ENCODE results near the gene MAP3K14.

MAP3K14 gene

GRCh38 chr17:45300060-45300751 lies 16.6 kb downstream of the MAP3K14 start:
- no peak for DNase-seq (ENCODE audit: low spot score)

- DNase-seq (ENCODE audit: low spot score) = no peak
Measured at GRCh38 chr17:45299361-45299760, 17.5 kb downstream of the MAP3K14 start.

- DNase-seq (ENCODE audit: low spot score) = no peak
Measured at GRCh38 chr17:45298546-45299285, 18.1 kb downstream of the MAP3K14 start.

GRCh38 chr17:45296833-45297124 lies 20.0 kb downstream of the MAP3K14 start:
- DNase-seq (ENCODE audit: low spot score) = no peak

GRCh38 chr17:45296003-45296832 lies 20.6 kb downstream of the MAP3K14 start:
- no peak for DNase-seq (ENCODE audit: low spot score)

GRCh38 chr17:45294506-45294905 lies 22.3 kb downstream of the MAP3K14 start:
- DNase-seq (ENCODE audit: low spot score) = peak; percentile 86

GRCh38 chr17:45293413-45294211 lies 23.2 kb downstream of the MAP3K14 start:
- DNase-seq (ENCODE audit: low spot score) = peak; percentile 85

GRCh38 chr17:45292696-45293412 lies 24.0 kb downstream of the MAP3K14 start:
- no peak for DNase-seq (ENCODE audit: low spot score)

GRCh38 chr17:45291171-45291805 lies 25.5 kb downstream of the MAP3K14 start:
- no peak for DNase-seq (ENCODE audit: low spot score)

GRCh38 chr17:45290269-45290765 lies 26.5 kb downstream of the MAP3K14 start:
- DNase-seq (ENCODE audit: low spot score) = no peak

- DNase-seq (ENCODE audit: low spot score) = no peak
Measured at GRCh38 chr17:45289301-45290268, 27.2 kb downstream of the MAP3K14 start.

GRCh38 chr17:45288825-45289224 lies 28.0 kb downstream of the MAP3K14 start:
- DNase-seq (ENCODE audit: low spot score) = no peak

GRCh38 chr17:45287526-45288500 lies 29.0 kb downstream of the MAP3K14 start:
- DNase-seq (ENCODE audit: low spot score) = no peak

- DNase-seq (ENCODE audit: low spot score) = no peak
Measured at GRCh38 chr17:45286286-45286685, 30.5 kb downstream of the MAP3K14 start.

- no peak for DNase-seq (ENCODE audit: low spot score)
Measured at GRCh38 chr17:45284176-45285140, 32.4 kb downstream of the MAP3K14 start.

GRCh38 chr17:45283711-45284110 lies 33.1 kb downstream of the MAP3K14 start:
- no peak for DNase-seq (ENCODE audit: low spot score)
